HG03039 (cell line): ENCODE results near the gene GABRD.

Experiments used
- ATAC-seq: cut with Tn5 transposase; IDR thresholded peaks from one replicate; pipeline ENCODE4 v1.9.1; 2021; ENCODE audit warnings: mild to moderate bottlenecking, moderate library complexity; ENCODE audit not compliant: unreplicated experiment

The GABRD gene

GRCh38 chr1:1985375-1986050 lies 33.6 kb upstream of the GABRD start:
- ATAC-seq, result no peak

GRCh38 chr1:1986451-1987141 lies 32.5 kb upstream of the GABRD start:
- ATAC-seq, result no peak

GRCh38 chr1:1987142-1987510 lies 32.0 kb upstream of the GABRD start:
- ATAC-seq, result no peak

GRCh38 chr1:1988061-1988945 lies 30.8 kb upstream of the GABRD start:
- ATAC-seq, result no peak

GRCh38 chr1:1989102-1989542 lies 30.0 kb upstream of the GABRD start:
- ATAC-seq, result no peak

- no peak for ATAC-seq
These were observed 29.4 kb upstream of the GABRD start for GRCh38 chr1:1989789-1990188.

GRCh38 chr1:1990222-1990621 lies 28.9 kb upstream of the GABRD start:
- no peak for ATAC-seq

- no peak for ATAC-seq
These were observed 24.6 kb upstream of the GABRD start for GRCh38 chr1:1994536-1994935.

GRCh38 chr1:1996207-1996651 lies 22.9 kb upstream of the GABRD start:
- no peak for ATAC-seq

- ATAC-seq, result no peak
These were observed 21.6 kb upstream of the GABRD start for GRCh38 chr1:1997576-1997975.

GRCh38 chr1:2000432-2000831 lies 18.7 kb upstream of the GABRD start:
- no peak for ATAC-seq

- no peak for ATAC-seq
These were observed 18.3 kb upstream of the GABRD start for GRCh38 chr1:2000850-2001249.

GRCh38 chr1:2001773-2002411 lies 17.3 kb upstream of the GABRD start:
- no peak for ATAC-seq

- ATAC-seq, result no peak
These were observed 15.5 kb upstream of the GABRD start, which contains the start of gene CFAP74 for GRCh38 chr1:2003541-2004131. TSS of gene CFAP74 (minus strand) at chr1:2003786. CDS start at chr1:1990956, 12,830 bp downstream.

GRCh38 chr1:2004856-2005255 lies 14.3 kb upstream of the GABRD start:
- ATAC-seq, result no peak

- ATAC-seq, result no peak
These were observed 9.8 kb upstream of the GABRD start for GRCh38 chr1:2009101-2010053.

GRCh38 chr1:2014181-2014580 lies 5.0 kb upstream of the GABRD start:
- ATAC-seq, result no peak

- ATAC-seq, result no peak
These were observed 4.1 kb upstream of the GABRD start for GRCh38 chr1:2014741-2015735.
